ENCODE results near the gene APBA1. TPM values are rescaled to one million over a fixed set of nuclear protein-coding genes. Genes with fewer than 3 reads are reported as not detected.

The APBA1 gene
- total RNA-seq, 5 donors from 2014 or later (not counting 1 experiment from before 2014, with no cell fraction given) = 0.51 to 1.8 (median 0.78) TPM

DNA sequence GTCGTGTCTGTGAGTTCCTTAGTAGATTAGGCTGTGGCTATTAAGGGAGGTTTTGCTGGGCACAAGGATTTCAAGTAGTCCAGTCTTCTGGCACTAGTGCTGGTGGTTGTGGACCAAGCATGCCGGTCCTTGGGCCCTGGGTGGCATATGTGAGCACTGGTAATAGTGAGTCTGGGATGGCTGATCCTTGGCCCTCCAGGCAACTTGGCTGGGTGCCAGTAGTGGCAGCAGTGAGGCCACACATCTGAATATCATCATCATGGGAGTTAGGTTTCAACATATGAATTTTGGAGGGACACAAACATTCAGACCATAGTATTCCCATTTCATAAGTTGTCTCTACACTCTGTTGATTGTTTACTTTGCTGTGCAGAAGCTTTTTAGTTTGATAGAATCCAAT is 25.3 kb upstream of the APBA1 start:
- peaks cover 16 to 47% (median 32%) of the 10 kb centered on the region in 3 donors for H3K9me3 Mint-ChIP-seq
- ATAC-seq (replicated peaks in 1 of 4) (no peak), DNase-seq (no peak)
- 100% methylated on average over 1 of the region's 2 CpGs for WGBS (ENCODE audit: insufficient coverage)
- Histone ChIP-seq H3K4me3 (ENCODE audit: control insufficient read depth in 1 of 2, extremely low read depth in 1 of 2, low read length in 1 of 2) (no peak overlapping the region), H3K27me3 (replicated peaks in 1 of 2; ENCODE audit: control insufficient read depth in 2 of 2, extremely low read depth in 1 of 2, insufficient read depth in 2 of 2, low read length in 1 of 2) (no peaks in the 10 kb centered on the region), H3K27ac (ENCODE audit: low read length) (no peak overlapping the region), H3K9me3 (peaks cover 3% of the 10 kb centered on the region), H3K36me3 (ENCODE audit: control insufficient read depth in 2 of 2, extremely low read depth in 1 of 2, insufficient read depth in 1 of 2, low read length in 1 of 2) (no peaks in the 10 kb centered on the region), H3K4me1 (ENCODE audit: control insufficient read depth in 1 of 2, extremely low read depth in 1 of 2, insufficient read depth in 2 of 2, low read length in 2 of 2) (no peaks in the 10 kb centered on the region)
- H3K27me3 Mint-ChIP-seq = peaks cover 5 to 12% of the 10 kb centered on the region in 2 donors
- no peak overlapping the region for H3K4me3 Mint-ChIP-seq
- POLR2A ChIA-PET = no interaction called here
- no peak overlapping the region for H3K27ac Mint-ChIP-seq
- H3K36me3 Mint-ChIP-seq = no peaks in the 10 kb centered on the region
- CTCF ChIA-PET = no interaction called here
- H3K4me1 Mint-ChIP-seq = no peaks in the 10 kb centered on the region

DNA sequence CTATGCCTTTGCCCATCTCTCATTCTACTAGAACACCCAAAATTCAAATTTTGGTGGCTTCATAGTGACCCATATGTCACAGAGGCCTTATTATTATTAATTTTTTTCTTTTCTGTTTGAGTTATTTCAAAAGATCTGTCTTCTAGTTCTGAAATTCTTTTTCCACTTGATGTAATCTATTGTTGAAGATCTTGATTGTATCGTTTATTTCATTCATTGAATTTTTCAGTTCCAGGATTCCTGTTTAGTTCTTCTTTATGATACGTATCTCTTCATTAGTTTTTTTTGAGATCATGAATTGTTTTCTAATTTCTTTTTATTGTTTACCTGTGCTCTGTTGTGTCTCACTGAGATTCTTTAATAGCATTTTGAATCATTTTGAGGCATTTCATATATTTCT is 24.6 kb upstream of the APBA1 start:
- Histone ChIP-seq H3K27ac (ENCODE audit: low read length) (no peak overlapping the region), H3K4me3 (ENCODE audit: control insufficient read depth in 1 of 2, extremely low read depth in 1 of 2, low read length in 1 of 2) (no peak overlapping the region), H3K27me3 (replicated peaks in 1 of 2; ENCODE audit: control insufficient read depth in 2 of 2, extremely low read depth in 1 of 2, insufficient read depth in 2 of 2, low read length in 1 of 2) (no peaks in the 10 kb centered on the region), H3K4me1 (ENCODE audit: control insufficient read depth in 1 of 2, extremely low read depth in 1 of 2, insufficient read depth in 2 of 2, low read length in 2 of 2) (no peaks in the 10 kb centered on the region), H3K36me3 (ENCODE audit: control insufficient read depth in 2 of 2, extremely low read depth in 1 of 2, insufficient read depth in 1 of 2, low read length in 1 of 2) (no peaks in the 10 kb centered on the region), H3K9me3 (peaks cover 3% of the 10 kb centered on the region)
- ChIA-PET CTCF (no interaction called here), POLR2A (no interaction called here)
- DNase-seq (no peak), ATAC-seq (replicated peaks in 1 of 4) (no peak)
- no peak overlapping the region for H3K27ac Mint-ChIP-seq
- no peak overlapping the region for H3K4me3 Mint-ChIP-seq
- H3K4me1 Mint-ChIP-seq = no peaks in the 10 kb centered on the region
- H3K27me3 Mint-ChIP-seq = peaks cover 5 to 17% of the 10 kb centered on the region in 2 donors
- no peaks in the 10 kb centered on the region for H3K36me3 Mint-ChIP-seq
- 80% methylated on average over 1 of the region's 2 CpGs for WGBS (ENCODE audit: insufficient coverage)
- H3K9me3 Mint-ChIP-seq = peaks cover 16 to 43% (median 30%) of the 10 kb centered on the region in 3 donors

DNA sequence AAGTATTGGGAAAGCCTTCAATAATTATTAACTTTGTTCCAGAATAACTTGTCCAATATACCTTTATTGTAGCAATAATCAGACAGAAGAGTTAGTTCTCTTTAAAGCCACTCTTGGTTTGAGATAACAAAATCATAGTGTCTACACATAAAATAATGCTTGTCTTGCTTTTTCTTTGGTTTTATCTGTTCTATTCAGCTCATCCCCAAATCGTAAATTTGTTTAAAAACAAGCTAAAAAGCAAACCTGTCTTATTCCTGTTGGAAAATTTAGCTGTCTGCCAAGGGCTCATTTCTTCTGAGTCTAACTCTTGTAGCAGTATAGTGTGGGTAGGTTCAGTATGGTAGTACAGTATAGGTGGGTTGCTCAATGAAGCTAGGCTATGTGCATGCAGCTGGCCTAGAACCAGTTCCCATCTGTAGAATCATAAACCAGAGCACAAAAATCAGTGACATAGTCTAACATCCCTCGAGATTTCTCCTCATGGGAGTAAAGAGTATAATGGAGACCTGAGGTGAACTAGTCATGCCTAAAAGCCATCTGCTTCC is 17.9 kb upstream of the APBA1 start:
- Histone ChIP-seq H3K4me1 (ENCODE audit: control insufficient read depth in 1 of 2, extremely low read depth in 1 of 2, insufficient read depth in 2 of 2, low read length in 2 of 2) (no peaks in the 10 kb centered on the region), H3K4me3 (ENCODE audit: control insufficient read depth in 1 of 2, extremely low read depth in 1 of 2, low read length in 1 of 2) (no peak overlapping the region), H3K27me3 (replicated peaks in 1 of 2; ENCODE audit: control insufficient read depth in 2 of 2, extremely low read depth in 1 of 2, insufficient read depth in 2 of 2, low read length in 1 of 2) (no peaks in the 10 kb centered on the region), H3K9me3 (no peaks in the 10 kb centered on the region), H3K27ac (ENCODE audit: low read length) (no peak overlapping the region), H3K36me3 (ENCODE audit: control insufficient read depth in 2 of 2, extremely low read depth in 1 of 2, insufficient read depth in 1 of 2, low read length in 1 of 2) (no peaks in the 10 kb centered on the region)
- ChIA-PET CTCF (no interaction called here), POLR2A (no interaction called here)
- Mint-ChIP-seq H3K4me1 (no peaks in the 10 kb centered on the region), H3K4me3 (no peak overlapping the region), H3K9me3 (peaks cover 0 to 4% (median 2%) of the 10 kb centered on the region in 3 donors), H3K36me3 (no peaks in the 10 kb centered on the region), H3K27ac (no peak overlapping the region), H3K27me3 (peaks cover 4 to 18% of the 10 kb centered on the region in 2 donors)
- ATAC-seq (replicated peaks in 1 of 4) (no peak), DNase-seq (no peak)
- WGBS (ENCODE audit: insufficient coverage) = no CpG with 5 or more reads among the region's 2 CpGs

DNA sequence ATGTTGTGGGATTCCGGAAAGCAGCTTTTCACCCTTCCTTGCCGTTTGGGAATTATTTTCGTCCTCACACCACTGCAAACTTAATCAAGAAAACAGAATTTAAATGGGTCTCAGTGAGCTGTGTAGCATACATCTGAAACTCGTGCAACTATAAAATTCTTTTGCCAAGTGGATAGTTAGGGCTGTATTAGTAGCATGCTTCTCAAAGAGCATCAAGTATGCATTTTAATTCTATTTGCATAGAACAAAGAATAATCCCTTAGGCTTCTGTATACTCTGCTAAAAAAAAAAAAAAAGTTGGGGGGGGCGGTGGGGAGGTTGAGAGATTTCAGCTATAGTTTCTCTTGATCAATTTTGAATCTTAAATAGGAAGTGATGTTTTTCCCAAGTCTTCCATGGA is 11.8 kb upstream of the APBA1 start:
- Mint-ChIP-seq H3K27ac (no peak overlapping the region), H3K27me3 (peaks cover 3 to 8% of the 10 kb centered on the region in 2 donors), H3K9me3 (no peaks in the 10 kb centered on the region), H3K4me1 (no peaks in the 10 kb centered on the region), H3K36me3 (no peaks in the 10 kb centered on the region), H3K4me3 (no peak overlapping the region)
- ATAC-seq (replicated peaks in 1 of 4) (no peak), DNase-seq (no peak)
- no CpG with 5 or more reads among the region's 5 CpGs for whole genome bisulfite sequencing (ENCODE audit: insufficient coverage)
- no peaks in the 10 kb centered on the region for H3K4me1 ChIP-seq (ENCODE audit: control insufficient read depth in 1 of 2, extremely low read depth in 1 of 2, insufficient read depth in 2 of 2, low read length in 2 of 2)
- no peak overlapping the region for H3K4me3 ChIP-seq (ENCODE audit: control insufficient read depth in 1 of 2, extremely low read depth in 1 of 2, low read length in 1 of 2)
- H3K27ac ChIP-seq (ENCODE audit: low read length) = no peak overlapping the region
- H3K27me3 ChIP-seq (replicated peaks in 1 of 2; ENCODE audit: control insufficient read depth in 2 of 2, extremely low read depth in 1 of 2, insufficient read depth in 2 of 2, low read length in 1 of 2) = no peaks in the 10 kb centered on the region
- ChIA-PET POLR2A (no interaction called here), CTCF (interaction anchor here in 1 of 2 donors (0.7 kb wide), 1 partner anchor 358 kb away, joined by 5 read pairs; no protein-coding TSS in a partner anchor)
- no peaks in the 10 kb centered on the region for H3K9me3 ChIP-seq
- no peaks in the 10 kb centered on the region for H3K36me3 ChIP-seq (ENCODE audit: control insufficient read depth in 2 of 2, extremely low read depth in 1 of 2, insufficient read depth in 1 of 2, low read length in 1 of 2)

DNA sequence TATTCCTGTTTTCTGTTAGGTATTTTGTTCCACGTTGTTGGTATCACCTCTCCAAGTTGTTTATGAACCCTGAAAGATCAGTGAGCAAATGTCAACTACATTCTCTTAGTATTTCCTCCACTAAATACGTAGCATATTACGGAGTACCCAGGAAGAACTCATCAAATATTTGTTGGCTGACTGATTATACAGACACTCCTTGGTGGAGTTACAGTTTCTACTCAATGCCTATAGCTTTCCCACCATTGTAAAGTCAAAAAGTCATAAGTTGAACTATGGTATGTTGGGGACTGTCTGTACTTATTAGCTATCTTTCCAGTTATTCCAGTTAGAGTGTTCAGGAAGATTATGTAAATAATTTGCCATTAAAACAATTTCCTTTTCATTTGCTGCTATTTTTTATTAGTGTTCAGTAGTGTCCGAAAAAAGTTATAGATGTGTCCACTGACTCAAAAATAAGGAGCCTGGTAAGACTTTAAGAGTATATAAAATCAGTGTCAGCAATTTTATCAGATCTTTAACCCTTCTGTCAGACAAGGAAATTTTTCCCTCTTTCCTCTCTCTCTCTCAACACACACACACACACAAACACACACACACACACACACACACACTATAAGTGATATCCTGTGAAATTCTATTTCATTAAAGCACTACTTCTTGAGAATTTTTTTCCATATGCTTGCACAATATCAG is 6.8 kb upstream of the APBA1 start:
- no peak overlapping the region for H3K4me3 ChIP-seq (ENCODE audit: control insufficient read depth in 1 of 2, extremely low read depth in 1 of 2, low read length in 1 of 2)
- H3K9me3 ChIP-seq = no peaks in the 10 kb centered on the region
- Mint-ChIP-seq H3K4me1 (peaks cover 5 to 15% (median 11%) of the 10 kb centered on the region in 3 donors), H3K36me3 (no peaks in the 10 kb centered on the region), H3K27me3 (peaks cover 3 to 6% of the 10 kb centered on the region in 2 donors), H3K27ac (no peak overlapping the region), H3K9me3 (no peaks in the 10 kb centered on the region), H3K4me3 (no peak overlapping the region)
- peaks cover 0 to 10% of the 10 kb centered on the region in 2 experiments for H3K4me1 ChIP-seq (ENCODE audit: control insufficient read depth in 1 of 2, extremely low read depth in 1 of 2, insufficient read depth in 2 of 2, low read length in 2 of 2)
- H3K36me3 ChIP-seq (ENCODE audit: control insufficient read depth in 2 of 2, extremely low read depth in 1 of 2, insufficient read depth in 1 of 2, low read length in 1 of 2) = no peaks in the 10 kb centered on the region
- ChIA-PET POLR2A (no interaction called here), CTCF (interaction anchor here in 1 of 2 donors (1.3 kb wide), 1 partner anchor 72 kb away, joined by 3 read pairs; no protein-coding TSS in a partner anchor)
- no peak for ATAC-seq (replicated peaks in 1 of 4)
- peaks cover 0 to 3% of the 10 kb centered on the region in 2 experiments for H3K27me3 ChIP-seq (replicated peaks in 1 of 2; ENCODE audit: control insufficient read depth in 2 of 2, extremely low read depth in 1 of 2, insufficient read depth in 2 of 2, low read length in 1 of 2)
- H3K27ac ChIP-seq (ENCODE audit: low read length) = no peak overlapping the region
- DNase-seq = no peak
- 67% methylated on average over 1 of the region's 4 CpGs for WGBS (ENCODE audit: insufficient coverage)

DNA sequence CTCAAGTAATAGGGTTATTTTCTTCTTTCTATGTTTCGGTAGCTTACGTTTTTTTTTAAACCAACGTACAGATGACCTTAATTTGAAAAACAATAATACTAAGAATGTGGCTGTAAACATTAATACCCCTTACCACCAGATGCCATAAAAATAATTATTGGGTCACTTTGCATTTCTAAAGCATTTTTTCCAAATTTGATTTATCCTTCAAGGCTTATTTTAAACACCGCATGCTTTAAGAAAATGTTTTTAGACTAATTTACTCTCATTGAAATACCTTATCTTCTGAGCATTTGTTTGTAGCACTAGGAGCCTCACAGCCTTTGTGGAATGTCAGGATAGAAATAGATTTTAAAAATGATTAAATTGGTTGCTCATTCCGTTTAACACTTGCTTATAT is 5.8 kb upstream of the APBA1 start:
- ChIA-PET CTCF (interaction anchor here in 1 of 2 donors (0.7 kb wide), 1 partner anchor 208 kb away, joined by 5 read pairs; no protein-coding TSS in a partner anchor), POLR2A (no interaction called here)
- H3K27ac ChIP-seq (ENCODE audit: low read length) = no peak overlapping the region
- WGBS (ENCODE audit: insufficient coverage) = no CpG with 5 or more reads among the region's 5 CpGs
- ATAC-seq (replicated peaks in 1 of 4) = no peak
- Mint-ChIP-seq H3K4me1 (peaks cover 10 to 24% (median 18%) of the 10 kb centered on the region in 3 donors), H3K27me3 (peaks cover 3 to 7% of the 10 kb centered on the region in 2 donors), H3K9me3 (no peaks in the 10 kb centered on the region), H3K36me3 (no peaks in the 10 kb centered on the region), H3K4me3 (no peak overlapping the region), H3K27ac (no peak overlapping the region)
- H3K27me3 ChIP-seq (replicated peaks in 1 of 2; ENCODE audit: control insufficient read depth in 2 of 2, extremely low read depth in 1 of 2, insufficient read depth in 2 of 2, low read length in 1 of 2) = peaks cover 0 to 10% of the 10 kb centered on the region in 2 experiments
- H3K4me3 ChIP-seq (ENCODE audit: control insufficient read depth in 1 of 2, extremely low read depth in 1 of 2, low read length in 1 of 2) = no peak overlapping the region
- H3K9me3 ChIP-seq = no peaks in the 10 kb centered on the region
- H3K4me1 ChIP-seq (ENCODE audit: control insufficient read depth in 1 of 2, extremely low read depth in 1 of 2, insufficient read depth in 2 of 2, low read length in 2 of 2) = peaks cover 4 to 14% of the 10 kb centered on the region in 2 experiments
- DNase-seq = no peak
- H3K36me3 ChIP-seq (ENCODE audit: control insufficient read depth in 2 of 2, extremely low read depth in 1 of 2, insufficient read depth in 1 of 2, low read length in 1 of 2) = no peaks in the 10 kb centered on the region

Data from T-cell (primary cell).